ENCODE measurements around the gene COL20A1.

COL20A1 gene

GRCh38 chr20:63356511-63356910, 63.5 kb downstream of the COL20A1 start:
- no peak overlapping the region for H3K9ac ChIP-seq (ENCODE audit: low read length)
- no peak overlapping the region for H3K4me3 ChIP-seq (ENCODE audit: low read length)
- H3K27ac ChIP-seq (ENCODE audit: low read length): no peak overlapping the region
- no peaks in the 10 kb centered on the region for H3K4me1 ChIP-seq (ENCODE audit: control insufficient read depth, low read depth, low read length)
- peaks cover 15% of the 10 kb centered on the region for H3K27me3 ChIP-seq (ENCODE audit: control insufficient read depth, insufficient read depth, low read length)
- H3K9me3 ChIP-seq (ENCODE audit: control insufficient read depth, low read depth, low read length): no peaks in the 10 kb centered on the region
- H3K36me3 ChIP-seq (ENCODE audit: control insufficient read depth, low read depth, low read length): no peaks in the 10 kb centered on the region

GRCh38 chr20:63356931-63357879, 64.2 kb downstream of the COL20A1 start:
- Histone ChIP-seq H3K9me3 (ENCODE audit: control insufficient read depth, low read depth, low read length) (no peaks in the 10 kb centered on the region), H3K9ac (ENCODE audit: low read length) (no peak overlapping the region), H3K27ac (ENCODE audit: low read length) (no peak overlapping the region), H3K4me3 (ENCODE audit: low read length) (no peak overlapping the region), H3K27me3 (ENCODE audit: control insufficient read depth, insufficient read depth, low read length) (peaks cover 21% of the 10 kb centered on the region), H3K4me1 (ENCODE audit: control insufficient read depth, low read depth, low read length) (no peaks in the 10 kb centered on the region), H3K36me3 (ENCODE audit: control insufficient read depth, low read depth, low read length) (no peaks in the 10 kb centered on the region)

GRCh38 chr20:63357921-63358905, 65.2 kb downstream of the COL20A1 start:
- Histone ChIP-seq H3K9ac (ENCODE audit: low read length) (no peak overlapping the region), H3K27me3 (ENCODE audit: control insufficient read depth, insufficient read depth, low read length) (peaks cover 31% of the 10 kb centered on the region), H3K36me3 (ENCODE audit: control insufficient read depth, low read depth, low read length) (no peaks in the 10 kb centered on the region), H3K27ac (ENCODE audit: low read length) (no peak overlapping the region), H3K9me3 (ENCODE audit: control insufficient read depth, low read depth, low read length) (no peaks in the 10 kb centered on the region), H3K4me3 (ENCODE audit: low read length) (no peak overlapping the region), H3K4me1 (ENCODE audit: control insufficient read depth, low read depth, low read length) (no peaks in the 10 kb centered on the region)

GRCh38 chr20:63359164-63359934, 66.4 kb downstream of the COL20A1 start:
- H3K27me3 ChIP-seq (ENCODE audit: control insufficient read depth, insufficient read depth, low read length): peaks cover 33% of the 10 kb centered on the region
- no peak overlapping the region for H3K9ac ChIP-seq (ENCODE audit: low read length)

GRCh38 chr20:63359937-63360849, 67.2 kb downstream of the COL20A1 start:
- H3K27me3 ChIP-seq (ENCODE audit: control insufficient read depth, insufficient read depth, low read length): peaks cover 33% of the 10 kb centered on the region
- no peak overlapping the region for H3K27ac ChIP-seq (ENCODE audit: low read length)
- H3K36me3 ChIP-seq (ENCODE audit: control insufficient read depth, low read depth, low read length): no peaks in the 10 kb centered on the region
- no peaks in the 10 kb centered on the region for H3K9me3 ChIP-seq (ENCODE audit: control insufficient read depth, low read depth, low read length)
- no peak overlapping the region for H3K9ac ChIP-seq (ENCODE audit: low read length)
- peak overlapping the region; percentile 46 for H3K4me3 ChIP-seq (ENCODE audit: low read length)
- H3K4me1 ChIP-seq (ENCODE audit: control insufficient read depth, low read depth, low read length): no peaks in the 10 kb centered on the region

More at GRCh38 chr20:63359164-63359934, 66.4 kb downstream of the COL20A1 start:
- H3K36me3 ChIP-seq (ENCODE audit: control insufficient read depth, low read depth, low read length): no peaks in the 10 kb centered on the region
- no peak overlapping the region for H3K4me3 ChIP-seq (ENCODE audit: low read length)
- no peaks in the 10 kb centered on the region for H3K4me1 ChIP-seq (ENCODE audit: control insufficient read depth, low read depth, low read length)
- no peaks in the 10 kb centered on the region for H3K9me3 ChIP-seq (ENCODE audit: control insufficient read depth, low read depth, low read length)
- no peak overlapping the region for H3K27ac ChIP-seq (ENCODE audit: low read length)

- peak within 1 kb of the TSS; percentile 46 for H3K4me3 ChIP-seq (ENCODE audit: low read length)
- H3K27ac ChIP-seq (ENCODE audit: low read length): no peak within 1 kb of the TSS
- H3K9ac ChIP-seq (ENCODE audit: low read length): no peak within 1 kb of the TSS
- no peaks in the 10 kb centered on the region for H3K4me1 ChIP-seq (ENCODE audit: control insufficient read depth, low read depth, low read length)
- no peaks in the 10 kb centered on the region for H3K36me3 ChIP-seq (ENCODE audit: control insufficient read depth, low read depth, low read length)
- H3K9me3 ChIP-seq (ENCODE audit: control insufficient read depth, low read depth, low read length): no peaks in the 10 kb centered on the region
- peaks cover 33% of the 10 kb centered on the region for H3K27me3 ChIP-seq (ENCODE audit: control insufficient read depth, insufficient read depth, low read length)
These were observed 68.0 kb downstream of the COL20A1 start, which contains the start of gene CHRNA4 for GRCh38 chr20:63360850-63361518. CHRNA4 (minus strand) TSS chr20:63361349; CDS start chr20:63361165, 184 bp downstream.

- peak overlapping the region; percentile 35 for H3K4me3 ChIP-seq (ENCODE audit: low read length)
These were observed 68.8 kb downstream of the COL20A1 start for GRCh38 chr20:63361519-63362435.

GRCh38 chr20:63362436-63363009, 69.5 kb downstream of the COL20A1 start:
- H3K27me3 ChIP-seq (ENCODE audit: control insufficient read depth, insufficient read depth, low read length): peaks cover 33% of the 10 kb centered on the region
- no peak overlapping the region for H3K4me3 ChIP-seq (ENCODE audit: low read length)
- H3K4me1 ChIP-seq (ENCODE audit: control insufficient read depth, low read depth, low read length): peaks cover 5% of the 10 kb centered on the region

More at GRCh38 chr20:63361519-63362435, 68.8 kb downstream of the COL20A1 start:
- Histone ChIP-seq H3K27ac (ENCODE audit: low read length) (no peak overlapping the region), H3K4me1 (ENCODE audit: control insufficient read depth, low read depth, low read length) (no peaks in the 10 kb centered on the region), H3K36me3 (ENCODE audit: control insufficient read depth, low read depth, low read length) (no peaks in the 10 kb centered on the region), H3K27me3 (ENCODE audit: control insufficient read depth, insufficient read depth, low read length) (peaks cover 33% of the 10 kb centered on the region), H3K9ac (ENCODE audit: low read length) (no peak overlapping the region), H3K9me3 (ENCODE audit: control insufficient read depth, low read depth, low read length) (no peaks in the 10 kb centered on the region)

More at GRCh38 chr20:63362436-63363009, 69.5 kb downstream of the COL20A1 start:
- Histone ChIP-seq H3K9ac (ENCODE audit: low read length) (no peak overlapping the region), H3K9me3 (ENCODE audit: control insufficient read depth, low read depth, low read length) (no peaks in the 10 kb centered on the region), H3K27ac (ENCODE audit: low read length) (no peak overlapping the region), H3K36me3 (ENCODE audit: control insufficient read depth, low read depth, low read length) (no peaks in the 10 kb centered on the region)
